Measurements from ENCODE around the gene PRSS2.
"Not testable (repeated sequence)": the region's sequence is repeated elsewhere in the genome, so short reads cannot be mapped to it uniquely, and the experiment has no call there.

PRSS2 gene

DNA sequence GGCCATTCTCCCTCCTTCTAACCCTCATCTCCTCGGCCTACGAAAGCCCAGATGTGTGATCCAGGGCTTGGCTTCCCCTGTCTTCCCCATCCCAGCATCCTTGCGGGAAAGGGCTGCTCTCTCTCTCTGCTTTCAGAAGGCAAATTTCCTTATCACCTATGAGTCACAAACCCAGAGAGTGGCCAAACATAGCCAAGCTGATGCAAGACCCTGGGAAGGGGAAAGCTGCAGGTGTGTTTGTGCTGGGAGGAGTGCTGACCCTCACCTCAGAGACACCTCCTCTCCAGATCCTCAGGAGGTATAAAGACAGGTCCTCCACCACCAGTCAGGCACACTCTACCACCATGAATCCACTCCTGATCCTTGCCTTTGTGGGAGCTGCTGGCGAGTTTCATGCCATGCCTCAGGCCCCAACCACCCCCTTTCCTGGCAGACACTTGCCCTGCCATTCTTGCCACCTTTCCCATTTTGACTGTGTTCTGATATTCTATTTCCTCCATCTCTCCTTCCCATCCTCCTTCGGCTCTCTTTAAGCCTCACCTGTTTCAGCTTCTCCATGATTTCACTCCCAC lies 10.6 kb upstream of the PRSS2 start:
- DNase-seq, result no peak

DNA sequence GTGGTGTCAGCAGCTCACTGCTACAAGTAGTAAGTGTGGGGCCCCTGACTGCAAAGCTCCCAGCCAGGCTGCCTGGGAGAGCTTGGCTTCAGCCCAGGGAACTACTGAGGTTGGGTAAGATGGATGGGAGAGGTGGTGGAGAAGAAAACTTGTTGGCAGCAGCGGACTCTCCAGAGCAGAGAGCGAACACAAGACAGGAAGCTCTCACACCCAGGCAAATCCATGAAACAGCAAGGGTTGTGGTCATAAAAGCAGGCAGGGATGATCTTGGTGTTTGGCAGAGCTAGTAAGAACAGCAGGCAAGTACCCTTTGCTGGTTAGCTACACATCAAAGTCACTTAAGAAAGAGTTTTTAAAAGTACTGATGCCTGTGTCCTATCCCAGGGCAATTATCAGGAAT lies 9.2 kb upstream of the PRSS2 start:
- DNase-seq, result not testable (repeated sequence)

DNA sequence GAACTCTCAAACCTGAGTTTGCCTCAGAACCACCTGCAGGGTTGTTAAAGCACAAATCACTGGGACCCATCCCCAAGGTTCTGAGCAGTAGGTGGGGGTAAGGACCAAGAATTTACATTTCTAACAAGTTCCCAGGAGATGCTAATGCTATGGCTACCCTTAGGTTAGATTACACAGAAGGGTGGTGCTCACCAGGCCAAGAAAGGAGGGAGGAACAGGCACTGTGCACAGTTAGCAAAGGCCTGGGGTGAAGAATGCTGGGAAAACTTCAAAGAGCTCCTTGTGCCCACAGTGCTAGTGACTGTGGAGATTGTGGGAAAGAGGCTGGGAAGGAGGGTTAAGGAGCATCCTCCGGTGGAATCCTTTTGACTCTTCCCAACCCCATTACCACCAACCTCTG lies 8.7 kb upstream of the PRSS2 start:
- DNase-seq, result no peak

DNA sequence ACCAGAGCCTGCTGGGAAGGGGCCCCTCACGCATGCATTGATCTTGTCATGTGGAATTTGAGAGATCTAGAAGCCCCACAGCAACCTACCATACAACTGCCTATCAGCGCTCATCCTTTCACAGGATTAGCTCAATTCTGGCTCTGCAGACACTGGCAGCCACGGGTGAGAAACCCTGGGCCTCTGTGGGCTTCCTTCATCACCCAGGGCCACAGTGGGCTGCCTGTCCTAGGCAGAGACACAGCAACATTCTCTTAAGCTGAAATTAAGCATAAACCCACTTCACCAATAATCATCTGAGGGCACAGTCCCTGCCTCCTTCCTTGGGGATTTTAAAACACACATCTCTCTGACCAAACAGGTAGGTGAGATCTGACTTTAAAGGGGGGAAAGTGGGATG lies 3.3 kb upstream of the PRSS2 start:
- no peak for DNase-seq

DNA sequence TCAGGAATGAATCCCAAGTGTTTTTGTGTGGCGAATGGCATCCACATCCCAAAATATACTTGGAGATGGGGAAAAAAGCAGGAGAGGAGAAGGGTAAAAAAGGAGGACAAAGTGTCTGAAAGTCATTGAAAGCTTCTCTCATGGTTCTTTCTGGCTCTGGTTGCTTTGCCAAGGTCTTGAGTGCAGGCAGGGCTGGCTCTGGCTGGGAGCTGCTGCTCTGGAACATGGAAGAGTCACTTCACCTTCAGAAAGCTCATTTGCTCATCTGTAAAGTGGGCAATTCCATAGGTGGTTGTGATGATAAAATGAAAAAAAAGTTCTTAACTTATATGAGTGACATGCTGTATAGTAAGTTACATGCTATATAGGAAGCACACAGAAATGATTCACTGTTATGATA lies 2.9 kb upstream of the PRSS2 start:
- DNase-seq, result no peak

DNA sequence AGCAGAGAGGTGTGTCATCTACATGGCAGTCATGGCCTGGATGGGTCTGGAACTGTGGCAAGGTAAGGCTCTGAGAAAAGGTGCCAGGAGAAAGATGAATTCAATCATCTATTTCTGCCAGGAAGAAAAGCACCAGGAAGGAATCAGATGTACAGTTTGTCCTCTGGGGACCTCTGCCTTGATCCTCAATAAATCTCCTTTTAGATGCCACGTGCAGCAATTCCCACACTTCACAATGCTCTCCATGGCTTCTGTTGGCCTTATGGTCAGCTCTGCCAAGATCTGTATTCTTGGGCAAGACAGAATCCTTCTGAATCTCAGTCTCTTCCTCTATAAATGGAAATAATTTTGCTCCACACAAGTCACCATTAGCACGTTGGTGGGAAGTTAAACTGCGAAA lies 1.9 kb upstream of the PRSS2 start:
- DNase-seq, result not testable (repeated sequence)

DNA sequence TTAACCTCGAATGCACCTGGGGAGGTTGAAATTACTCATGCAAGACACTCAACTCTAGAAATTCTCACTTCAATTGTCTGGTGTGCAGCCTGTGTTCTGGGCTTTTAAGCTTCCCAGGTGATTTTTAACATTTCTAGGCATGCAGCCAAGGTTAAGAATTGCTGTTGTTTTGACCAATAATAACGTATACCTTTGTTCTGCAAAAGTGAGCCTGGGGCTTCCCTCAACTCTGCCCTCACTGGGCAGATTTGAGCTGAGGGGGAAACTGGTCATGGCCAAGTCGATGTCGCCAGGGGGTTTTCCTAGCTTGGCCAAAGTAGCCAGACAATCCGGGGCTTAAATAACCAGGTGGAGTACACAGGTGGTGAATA lies 568 bp downstream of the PRSS2 start:
- DNase-seq, result no peak

DNA sequence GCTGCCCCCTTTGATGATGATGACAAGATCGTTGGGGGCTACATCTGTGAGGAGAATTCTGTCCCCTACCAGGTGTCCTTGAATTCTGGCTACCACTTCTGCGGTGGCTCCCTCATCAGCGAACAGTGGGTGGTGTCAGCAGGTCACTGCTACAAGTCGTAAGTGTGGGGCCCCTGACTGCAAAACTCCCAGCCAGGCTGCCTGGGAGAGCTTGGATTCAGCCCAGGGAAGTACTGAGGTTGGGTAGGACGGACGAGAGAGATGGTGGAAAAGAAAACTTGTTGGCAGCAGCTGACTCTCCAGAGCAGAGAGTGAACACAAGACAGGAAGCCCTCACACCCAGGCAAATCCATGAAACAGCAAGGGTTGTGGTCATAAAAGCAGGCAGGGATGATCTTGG lies 1.3 kb downstream of the PRSS2 start:
- DNase-seq, result no peak

DNA sequence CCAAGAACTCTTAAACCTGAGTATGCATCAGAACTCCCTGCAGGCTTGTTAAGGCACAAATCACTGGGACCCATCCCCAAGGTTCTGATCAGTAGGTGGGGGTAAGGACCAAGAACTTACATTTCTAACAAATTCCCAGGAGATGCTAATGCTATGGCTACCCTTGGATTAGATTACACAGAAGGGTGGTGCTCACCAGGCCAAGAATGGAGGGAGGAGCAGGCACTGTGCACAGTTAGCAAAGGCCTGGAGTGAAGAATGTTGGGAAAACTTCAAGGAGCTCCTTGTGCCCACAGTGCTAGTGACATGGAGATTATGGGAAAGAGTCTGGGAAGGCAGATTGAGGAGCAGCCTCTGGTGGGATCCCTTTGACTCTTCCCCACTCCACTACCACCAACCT lies 1.9 kb downstream of the PRSS2 start:
- no peak for DNase-seq

DNA sequence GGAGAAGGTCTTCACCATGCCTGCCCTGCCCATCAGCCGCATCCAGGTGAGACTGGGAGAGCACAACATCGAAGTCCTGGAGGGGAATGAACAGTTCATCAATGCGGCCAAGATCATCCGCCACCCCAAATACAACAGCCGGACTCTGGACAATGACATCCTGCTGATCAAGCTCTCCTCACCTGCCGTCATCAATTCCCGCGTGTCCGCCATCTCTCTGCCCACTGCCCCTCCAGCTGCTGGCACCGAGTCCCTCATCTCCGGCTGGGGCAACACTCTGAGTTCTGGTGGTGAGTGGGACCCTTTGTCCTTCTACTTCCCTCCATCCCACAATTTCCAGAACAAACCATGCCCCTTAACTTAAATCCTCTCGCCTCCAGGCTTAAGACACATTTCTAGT lies 2.5 kb downstream of the PRSS2 start:
- DNase-seq, result no peak

DNA sequence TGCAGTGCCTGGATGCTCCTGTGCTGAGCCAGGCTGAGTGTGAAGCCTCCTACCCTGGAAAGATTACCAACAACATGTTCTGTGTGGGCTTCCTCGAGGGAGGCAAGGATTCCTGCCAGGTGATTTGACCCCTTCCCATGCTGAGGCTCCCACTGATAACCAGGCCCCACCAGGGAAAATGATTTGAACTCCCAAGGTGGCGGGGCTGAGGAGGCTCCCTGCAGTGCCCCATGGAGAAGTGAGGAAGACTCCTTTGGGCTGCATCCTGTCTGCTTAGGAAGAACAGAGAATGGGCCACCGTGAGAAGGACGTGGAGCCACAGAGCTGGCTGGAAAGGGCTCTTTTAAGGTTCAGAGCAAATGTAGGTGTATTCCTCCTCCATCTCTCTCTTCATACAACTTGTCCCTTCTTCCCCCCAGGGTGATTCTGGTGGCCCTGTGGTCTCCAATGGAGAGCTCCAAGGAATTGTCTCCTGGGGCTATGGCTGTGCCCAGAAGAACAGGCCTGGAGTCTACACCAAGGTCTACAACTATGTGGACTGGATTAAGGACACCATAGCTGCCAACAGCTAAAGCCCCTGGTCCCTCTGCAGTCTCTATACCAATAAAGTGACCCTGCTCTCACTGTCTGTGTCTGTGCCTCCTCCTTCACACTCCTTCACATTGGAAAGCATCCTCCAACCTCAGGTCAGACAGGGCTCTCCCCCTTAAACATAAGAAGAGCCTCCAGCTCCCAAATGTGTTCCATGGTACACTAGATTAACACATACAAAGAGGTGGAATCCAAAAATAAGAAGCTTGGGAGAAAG lies 3.4 kb downstream of the PRSS2 start:
- no peak for DNase-seq

DNA sequence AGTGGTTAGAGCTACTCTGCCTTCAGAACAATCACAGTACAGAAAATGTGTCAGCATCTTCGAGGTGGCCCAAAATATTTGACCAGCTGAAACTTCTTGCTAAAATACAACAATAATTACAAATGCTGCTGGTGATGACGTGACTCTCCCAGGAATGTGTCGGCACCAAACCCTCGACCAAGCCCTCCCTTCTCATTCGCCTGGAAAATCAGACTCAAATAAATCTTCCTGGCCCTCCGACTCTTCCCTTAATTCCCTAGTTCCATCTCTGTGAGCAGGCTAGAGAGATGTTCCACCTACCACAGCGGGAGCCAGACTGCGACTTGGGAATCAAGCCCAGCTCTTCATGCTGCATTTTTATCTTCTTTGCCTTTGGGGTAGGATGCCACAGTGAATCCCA lies 4.1 kb downstream of the PRSS2 start:
- no peak for DNase-seq

DNA sequence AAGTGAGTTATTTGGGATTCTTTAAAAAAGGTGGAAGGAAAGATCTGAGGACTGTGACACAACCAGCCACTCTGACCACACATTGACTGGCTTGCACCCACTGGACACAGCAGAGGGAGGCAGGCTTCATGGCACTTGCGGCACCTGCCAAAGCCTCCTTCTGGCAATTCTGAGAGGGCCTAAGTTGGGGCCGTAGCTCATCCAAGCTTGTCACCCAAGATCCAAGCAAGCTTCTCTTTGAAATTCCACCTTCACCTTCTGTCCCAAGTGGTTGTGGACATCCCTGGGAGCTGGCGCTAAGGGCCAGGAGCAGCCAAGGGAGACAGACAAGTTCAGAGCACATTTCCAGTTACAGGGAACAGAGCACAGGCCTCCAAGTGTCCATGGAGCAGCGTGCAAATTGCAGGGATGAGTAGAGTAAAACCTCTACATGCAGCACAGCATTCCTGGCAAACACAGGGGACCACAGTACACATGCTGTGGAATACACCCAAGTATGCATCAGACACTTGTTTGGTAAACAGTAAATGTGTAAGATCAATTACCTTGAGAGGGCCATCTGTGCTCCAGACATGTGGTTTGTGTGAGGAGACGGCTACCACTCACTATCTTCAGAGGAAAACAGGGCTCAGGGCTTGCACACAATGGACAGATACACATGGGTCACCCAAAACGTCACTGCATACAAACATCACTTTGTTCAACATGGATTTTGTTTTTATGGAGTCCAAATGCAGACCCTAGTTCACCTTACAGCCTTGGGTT lies 4.8 kb downstream of the PRSS2 start:
- DNase-seq, result not testable (repeated sequence)

DNA sequence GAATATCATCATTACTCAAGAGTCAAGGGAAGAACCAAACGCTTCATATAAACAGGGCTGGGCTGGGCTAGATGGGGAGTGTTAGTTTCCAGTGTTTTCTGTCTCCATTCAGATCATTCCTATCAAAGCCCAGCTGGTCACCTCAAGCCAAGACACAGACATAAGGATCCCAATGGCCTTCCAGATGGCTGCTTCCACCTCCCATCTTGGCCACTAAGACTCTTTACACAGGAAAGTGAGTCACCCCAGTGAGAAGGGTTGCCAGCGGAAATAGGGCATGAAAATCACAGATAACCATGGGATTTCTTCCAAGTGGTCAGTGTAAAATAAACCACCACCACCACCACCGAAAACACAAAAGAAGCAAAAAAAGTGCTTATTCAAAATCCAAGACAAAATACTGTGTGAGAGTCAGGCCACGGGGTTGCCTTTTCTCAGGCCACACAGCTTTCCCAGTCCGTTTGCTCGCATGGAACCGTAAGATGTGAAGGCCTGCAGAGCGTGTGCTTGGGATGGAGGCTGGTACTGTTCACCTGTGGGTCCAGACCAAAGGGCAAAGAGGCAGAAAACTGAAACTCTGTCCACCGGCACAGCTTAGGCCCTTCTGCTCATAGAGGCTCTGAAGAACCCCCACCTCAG lies 5.6 kb downstream of the PRSS2 start:
- DNase-seq, result no peak

DNA sequence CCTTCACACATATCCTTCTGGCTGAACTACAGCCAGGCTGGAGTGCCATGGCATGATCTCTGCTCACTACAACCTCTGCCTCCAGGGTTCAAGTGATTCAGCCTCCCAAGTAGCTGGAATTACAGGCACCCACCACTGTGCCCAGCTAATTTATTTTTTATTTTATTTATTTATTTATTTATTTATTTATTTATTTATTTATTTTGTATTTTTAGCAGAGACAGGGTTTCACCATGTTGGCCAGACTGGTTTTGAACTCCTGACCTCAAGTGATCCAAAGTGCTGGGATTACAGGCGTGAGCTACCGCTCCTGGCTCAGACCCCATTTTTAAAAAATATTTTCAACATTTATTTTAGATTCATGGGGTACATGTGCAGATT lies 6.1 kb downstream of the PRSS2 start:
- not testable (repeated sequence) for DNase-seq

DNA sequence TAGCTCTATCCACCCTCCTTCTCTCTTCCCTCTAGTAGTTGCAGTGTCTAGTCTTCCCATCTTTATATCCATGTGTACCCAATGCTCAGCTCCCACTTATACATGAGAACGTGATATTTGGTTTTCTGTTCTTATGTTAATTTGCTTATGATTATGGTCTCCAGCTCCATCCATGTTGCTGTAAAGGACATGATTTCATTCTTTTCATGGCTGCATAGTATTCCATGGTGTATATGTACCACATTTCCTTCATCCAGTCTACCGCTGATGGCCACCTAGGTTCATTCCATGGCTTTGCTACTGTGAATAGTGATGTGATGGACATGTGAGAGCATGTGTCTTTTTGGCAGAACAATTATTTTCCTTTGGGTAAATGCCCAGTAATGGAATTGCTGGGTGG lies 6.5 kb downstream of the PRSS2 start:
- no peak for DNase-seq

DNA sequence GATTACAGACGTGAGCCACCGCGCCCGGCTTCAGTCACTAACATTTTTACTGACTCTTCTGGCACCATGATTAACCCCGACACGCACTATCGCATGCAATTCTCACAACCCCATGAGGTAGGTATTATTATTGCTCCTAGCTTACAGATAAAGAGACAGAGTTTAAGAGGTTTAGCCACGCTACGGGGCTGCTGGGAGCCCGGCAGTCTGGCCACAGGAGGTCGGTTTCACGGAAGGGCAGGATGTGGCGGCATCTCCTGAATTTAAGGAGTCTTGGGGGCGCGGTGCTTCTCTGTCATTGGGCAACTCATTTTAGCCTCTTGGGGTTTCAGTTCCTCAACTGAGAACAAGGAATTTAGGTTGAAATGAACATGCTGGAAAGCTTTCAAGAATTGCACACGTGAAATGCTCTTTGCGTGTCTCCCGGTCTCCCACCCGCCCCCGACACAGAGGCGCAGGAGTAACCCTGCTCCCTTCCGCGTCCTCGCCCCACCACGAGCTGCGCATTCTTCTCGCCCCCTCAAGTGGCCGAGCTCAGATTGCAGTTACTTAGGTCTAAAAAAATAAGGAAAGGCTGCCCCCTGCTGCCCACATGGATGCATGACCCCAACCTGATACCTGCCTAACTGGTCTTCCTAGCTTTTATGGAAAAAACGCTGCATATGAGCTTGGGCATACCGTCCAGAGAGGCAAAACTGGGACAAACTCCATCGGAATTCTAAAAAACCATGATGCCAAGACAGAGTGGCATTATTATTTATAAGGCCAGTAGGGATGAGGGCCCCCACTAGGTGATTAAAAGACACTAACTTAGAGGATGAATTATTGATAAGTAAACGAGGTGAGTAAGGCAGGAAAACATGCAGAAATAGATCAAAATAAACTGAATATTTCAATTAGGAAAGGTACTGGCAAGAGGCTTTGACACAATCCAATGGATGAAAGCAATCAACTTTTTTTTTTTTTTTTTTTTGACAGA lies 12.4 kb downstream of the PRSS2 start:
- DNase-seq, result peak; percentile 76

DNA sequence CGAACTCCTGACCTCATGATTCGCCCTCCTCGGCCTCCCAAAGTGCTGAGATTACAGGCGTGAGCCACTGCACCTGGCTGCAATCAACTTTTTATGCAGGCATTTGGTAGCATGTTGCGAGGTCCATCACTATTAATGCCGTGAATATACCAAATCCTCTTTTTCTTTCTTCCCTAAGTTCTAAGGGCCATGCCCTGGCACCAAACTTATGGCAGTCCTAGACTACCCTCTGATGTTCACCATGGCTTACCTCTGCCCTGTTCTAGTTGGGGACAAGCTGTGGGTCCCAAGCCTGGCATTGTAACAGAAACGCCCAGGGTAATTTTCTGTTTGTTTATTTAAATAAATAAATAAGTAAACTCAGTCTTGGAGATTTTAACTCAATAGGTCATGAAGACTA lies 13.3 kb downstream of the PRSS2 start:
- no peak for DNase-seq

DNA sequence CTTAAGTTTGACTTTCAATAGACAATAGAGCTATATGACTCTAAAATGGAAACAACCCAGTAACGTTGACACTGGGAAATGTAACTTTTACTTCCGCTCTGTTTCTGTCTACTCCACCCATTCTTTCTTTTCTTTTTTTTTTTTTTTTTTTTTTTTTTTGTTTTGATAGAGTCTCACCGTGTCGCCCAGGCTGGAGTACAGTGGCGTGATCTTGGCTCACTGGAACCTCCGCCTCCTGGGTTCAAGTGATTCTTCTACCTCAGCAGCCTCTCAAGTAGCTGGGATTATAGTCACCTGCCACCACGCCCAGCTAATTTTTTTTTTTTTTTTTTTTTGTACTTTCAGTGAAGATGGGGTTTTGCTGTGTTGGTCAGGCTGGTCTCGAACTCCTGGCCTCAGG lies 13.9 kb downstream of the PRSS2 start:
- no peak for DNase-seq

DNA sequence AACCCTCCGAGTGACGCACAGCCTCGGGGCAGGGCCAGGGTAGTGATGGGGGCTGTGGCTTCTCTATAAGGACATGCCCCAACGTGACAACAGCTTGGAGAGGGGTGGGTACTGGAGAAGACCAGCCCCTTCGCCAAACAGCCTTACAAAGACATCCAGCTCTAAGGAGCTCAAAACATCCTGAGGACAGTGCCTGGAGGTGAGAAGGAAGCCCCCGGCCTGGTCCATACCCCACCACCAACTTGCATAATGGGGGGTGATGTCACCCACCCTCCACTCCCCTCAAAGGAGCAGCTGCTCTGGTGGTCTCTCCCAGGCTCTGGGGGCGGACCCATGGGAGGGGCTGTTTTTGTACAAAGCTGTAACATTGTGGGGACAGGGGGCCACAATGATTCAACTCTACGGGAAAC lies 15.1 kb downstream of the PRSS2 start:
- DNase-seq, result no peak

DNA sequence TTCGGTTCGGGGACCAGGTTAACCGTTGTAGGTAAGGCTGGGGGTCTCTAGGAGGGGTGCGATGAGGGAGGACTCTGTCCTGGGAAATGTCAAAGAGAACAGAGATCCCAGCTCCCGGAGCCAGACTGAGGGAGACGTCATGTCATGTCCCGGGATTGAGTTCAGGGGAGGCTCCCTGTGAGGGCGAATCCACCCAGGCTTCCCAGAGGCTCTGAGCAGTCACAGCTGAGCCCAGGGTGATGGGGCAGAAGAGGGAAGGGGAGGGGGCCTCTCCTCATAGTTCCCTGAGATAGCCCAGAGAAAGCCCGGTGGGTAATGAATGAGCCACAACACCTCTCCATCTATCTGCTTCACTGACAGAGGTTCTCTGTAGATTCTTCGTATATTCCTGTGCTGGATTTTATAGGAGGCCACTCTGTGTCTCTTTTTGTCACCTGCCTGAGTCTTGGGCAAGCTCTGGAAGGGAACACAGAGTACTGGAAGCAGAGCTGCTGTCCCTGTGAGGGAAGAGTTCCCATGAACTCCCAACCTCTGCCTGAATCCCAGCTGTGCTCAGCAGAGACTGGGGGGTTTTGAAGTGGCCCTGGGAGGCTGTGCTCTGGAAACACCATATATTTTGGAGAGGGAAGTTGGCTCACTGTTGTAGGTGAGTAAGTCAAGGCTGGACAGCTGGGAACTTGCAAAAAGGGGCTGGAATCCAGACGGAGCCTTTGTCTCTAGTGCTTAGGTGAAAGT lies 16.4 kb downstream of the PRSS2 start:
- no peak for DNase-seq

DNA sequence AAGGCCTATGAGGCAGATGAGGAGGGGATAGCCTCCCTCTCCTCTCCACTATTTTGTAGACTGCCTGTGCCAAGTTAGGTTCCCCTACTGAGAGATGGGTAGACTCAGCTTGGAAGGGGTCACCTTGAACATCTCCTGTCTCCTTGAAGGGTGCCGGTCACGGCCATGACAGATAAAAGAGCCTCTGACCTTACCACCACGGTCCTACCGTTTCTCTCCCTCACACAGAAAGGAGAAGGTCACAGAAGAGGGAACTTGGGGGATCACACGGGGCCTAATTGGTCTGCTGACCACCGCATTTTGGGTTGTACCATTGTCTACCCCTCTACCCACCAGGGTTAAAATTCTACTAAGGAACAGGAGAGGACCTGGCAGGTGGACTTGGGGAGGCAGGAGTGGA lies 17.0 kb downstream of the PRSS2 start:
- DNase-seq, result no peak

Measured in NCI-H2171 (cell line).